HepG2 (cell line): Measurements from ENCODE around the gene NET1. TPM values are rescaled to one million over a fixed set of nuclear protein-coding genes. Genes with fewer than 3 reads are reported as not detected.

ENCODE experiments used
- GTF2F1 ChIP-seq: fragments of 150-350 bp; IDR thresholded peaks from 2 replicates; pipeline ENCODE4 v1.6.1; 2014; ENCODE audit warnings: low read length
- HNRNPK ChIP-seq: fragments of 200-400 bp; formaldehyde crosslinking; IDR thresholded peaks from 2 replicates; pipeline ENCODE4 v1.6.1; 2018; ENCODE audit warnings: low read length, low read depth, moderate library complexity, mild to moderate bottlenecking; ENCODE audit not compliant: poor library complexity, severe bottlenecking
- HOXA3 ChIP-seq: sonication (generic); formaldehyde crosslinking; IDR thresholded peaks from 2 replicates; pipeline ENCODE4 v1.5.0; 2020; ENCODE audit warnings: missing genetic modification reagents
- HOXA9 ChIP-seq: sonication (generic); formaldehyde crosslinking; IDR thresholded peaks from 2 replicates; pipeline ENCODE4 v1.8.1; 2022; ENCODE audit warnings: missing genetic modification reagents, mild to moderate bottlenecking, moderate library complexity, borderline replicate concordance
- IKZF4 ChIP-seq: sonication (generic); formaldehyde crosslinking; IDR thresholded peaks from 2 replicates; pipeline ENCODE4 v1.5.1; 2020; ENCODE audit warnings: borderline replicate concordance, mild to moderate bottlenecking, low read depth, missing genetic modification reagents; ENCODE audit errors: not compliant biosample characterization
- NFRKB ChIP-seq: fragments of 450-650 bp; IDR thresholded peaks from 2 replicates; pipeline ENCODE4 v1.6.1; 2017
- PRPF4 ChIP-seq: fragments of 200-400 bp; formaldehyde crosslinking; IDR thresholded peaks from 2 replicates; pipeline ENCODE4 v1.6.1; 2016; ENCODE audit warnings: low read length, low read depth; ENCODE audit not compliant: poor library complexity, severe bottlenecking
- RFXAP ChIP-seq: sonication (generic); formaldehyde crosslinking; IDR thresholded peaks from 2 replicates; pipeline ENCODE4 v1.4.0; 2020; ENCODE audit warnings: missing genetic modification reagents, borderline replicate concordance
- ZFP37 ChIP-seq: sonication (generic); formaldehyde crosslinking; IDR thresholded peaks from 2 replicates; pipeline ENCODE4 v1.4.0; 2020; ENCODE audit warnings: missing genetic modification reagents, borderline replicate concordance
- ZNF136 ChIP-seq: sonication (generic); formaldehyde crosslinking; IDR thresholded peaks from 2 replicates; pipeline ENCODE4 v1.8.1; 2022; ENCODE audit warnings: low read depth, mild to moderate bottlenecking, moderate library complexity, missing genetic modification reagents
- ZNF264 ChIP-seq: sonication (generic); formaldehyde crosslinking; IDR thresholded peaks from 2 replicates; pipeline ENCODE4 v1.4.0; 2020; ENCODE audit warnings: missing genetic modification reagents
- ZNF275 ChIP-seq: sonication (generic); formaldehyde crosslinking; IDR thresholded peaks from 2 replicates; pipeline ENCODE4 v1.8.0; 2022; ENCODE audit warnings: missing genetic modification reagents, mild to moderate bottlenecking, inconsistent platforms, borderline replicate concordance
- ZNF337 ChIP-seq: sonication (generic); formaldehyde crosslinking; IDR thresholded peaks from 2 replicates; pipeline ENCODE4 v1.5.1; 2020; ENCODE audit warnings: missing genetic modification reagents, low read depth, mild to moderate bottlenecking, borderline replicate concordance
- ZNF382 ChIP-seq: sonication (generic); formaldehyde crosslinking; IDR thresholded peaks from 2 replicates; pipeline ENCODE4 v1.5.0; 2020; ENCODE audit warnings: missing genetic modification reagents, mild to moderate bottlenecking, borderline replicate concordance
- ZNF432 ChIP-seq: sonication (generic); formaldehyde crosslinking; IDR thresholded peaks from 2 replicates; pipeline ENCODE4 v1.5.0; 2020; ENCODE audit warnings: missing genetic modification reagents, mild to moderate bottlenecking, borderline replicate concordance
- ZNF441 ChIP-seq: sonication (generic); formaldehyde crosslinking; IDR thresholded peaks from 2 replicates; pipeline ENCODE4 v1.7.0; 2021; ENCODE audit warnings: missing genetic modification reagents, borderline replicate concordance
- ZNF564 ChIP-seq: sonication (generic); formaldehyde crosslinking; IDR thresholded peaks from 2 replicates; pipeline ENCODE4 v1.8.1; 2023; ENCODE audit warnings: mild to moderate bottlenecking, missing genetic modification reagents
- ZNF616 ChIP-seq: sonication (generic); formaldehyde crosslinking; IDR thresholded peaks from 2 replicates; pipeline ENCODE4 v1.5.0; 2020; ENCODE audit warnings: low read depth, mild to moderate bottlenecking, missing genetic modification reagents
- ZNF674 ChIP-seq: sonication (generic); formaldehyde crosslinking; IDR thresholded peaks from 2 replicates; pipeline ENCODE4 v1.5.0; 2020; ENCODE audit warnings: low read depth, mild to moderate bottlenecking, missing genetic modification reagents
- ZNF710 ChIP-seq: sonication (generic); formaldehyde crosslinking; IDR thresholded peaks from 2 replicates; pipeline ENCODE4 v1.5.0; 2020; ENCODE audit warnings: mild to moderate bottlenecking, missing genetic modification reagents, borderline replicate concordance
- ZNF775 ChIP-seq: sonication (generic); formaldehyde crosslinking; IDR thresholded peaks from 2 replicates; pipeline ENCODE4 v1.4.0; 2020; ENCODE audit warnings: missing genetic modification reagents, mild to moderate bottlenecking, moderate library complexity, borderline replicate concordance
- ZNF841 ChIP-seq: sonication (generic); formaldehyde crosslinking; IDR thresholded peaks from 2 replicates; pipeline ENCODE4 v1.8.1; 2023; ENCODE audit warnings: missing genetic modification reagents, borderline replicate concordance
- ZSCAN20 ChIP-seq: sonication (generic); formaldehyde crosslinking; IDR thresholded peaks from 2 replicates; pipeline ENCODE4 v1.4.0; 2020; ENCODE audit warnings: missing genetic modification reagents, mild to moderate bottlenecking, borderline replicate concordance
- polyA plus RNA-seq, 8 experiments: library from polyadenylated mRNA; depleted of rRNA in 3 of 8; stranded (reverse) in 7 of 8; unstranded in 1 of 8; fragments of >200 nt; fragmentation: Illumina TruSeq in 4 of 8; extraction: Trizol in 4 of 8; gene quantifications; 2 replicates each; pipeline versions ENCODE4 v1.2.1 to v1.2.3, GENCODE V29; 2011 to 2016; ENCODE audit warnings: low read depth in 4 of 8, missing spikeins in 1 of 8, mixed read lengths in 1 of 8; ENCODE audit not compliant: insufficient read depth in 1 of 8
- total RNA-seq, 5 experiments: library from RNA; depleted of rRNA; stranded (reverse); fragments of >200 nt; fragmentation: Illumina TruSeq; extraction: Trizol; gene quantifications; 2 replicates each; pipeline ENCODE4 v1.2.3, GENCODE V29; 2016; ENCODE audit warnings: low read depth in 1 of 5

Gene NET1
- total and polyA plus RNA-seq, 2 of the 13 experiments (the other 11 are each of a cell fraction or from before 2014, with no cell fraction given): 48.1 to 65.8 TPM

GRCh38 chr10:5412277-5412941, at the start of gene NET1 (continued):
- TF ChIP-seq HOXA9 (no peak), PRPF4 (no peak), ZNF841 (CRISPR knock-in tag) (no peak), HOXA3 (CRISPR knock-in tag) (peak; percentile 66), ZNF337 (CRISPR knock-in tag) (no peak), ZNF441 (CRISPR knock-in tag) (no peak), ZNF136 (CRISPR knock-in tag) (no peak), HNRNPK (peak; percentile 97), ZNF264 (CRISPR knock-in tag) (no peak), ZNF674 (CRISPR knock-in tag) (no peak), GTF2F1 (no peak), ZNF616 (CRISPR knock-in tag) (no peak), ZNF775 (no peak), ZNF564 (CRISPR knock-in tag) (no peak), ZNF710 (CRISPR knock-in tag) (no peak), ZNF382 (CRISPR knock-in tag) (no peak), NFRKB (no peak), ZSCAN20 (no peak), IKZF4 (CRISPR knock-in tag) (no peak), ZNF275 (CRISPR knock-in tag) (no peak; the same call in 1 of the 2 replicates), ZNF432 (no peak), ZFP37 (CRISPR knock-in tag) (no peak), RFXAP (CRISPR knock-in tag) (0 out of 2 replicates have a peak, but pooled peaks have one; percentile 56)
